Mesangial cell (primary cell): ENCODE data around the gene STX19. TPM values are rescaled to one million over a fixed set of nuclear protein-coding genes. Genes with fewer than 3 reads are reported as not detected.

ENCODE experiments used
- total RNA-seq: library from RNA; depleted of rRNA; stranded (reverse); fragments of >200 nt; gene quantifications from 2 replicates; pipeline ENCODE4 v1.2.3, GENCODE V29; 2015

The STX19 gene
- not detected in 2 replicates for total RNA-seq

GRCh38 chr3:94028093-94028837, at the start of gene STX19:
Gene STX19, minus strand, starts transcription at chr3:94028597. Its CDS starts 13,328 bp downstream, at chr3:94015269.

GRCh38 chr3:94062513-94063404, 34.4 kb upstream of the STX19 start, which contains the start of the genes DHFR2 and NSUN3:
Gene DHFR2, minus strand, starts transcription at chr3:94062916. Its CDS starts 1,405 bp downstream, at chr3:94061511.
Gene NSUN3, plus strand, starts transcription at chr3:94063061. Its CDS starts 66 bp downstream, at chr3:94063127.

GRCh38 chr3:93979850-93980676, 48.3 kb downstream of the STX19 start, which contains the start of gene ARL13B:
Gene ARL13B, plus strand, starts transcription at chr3:93980155. Its CDS starts 269 bp downstream, at chr3:93980424.

GRCh38 chr3:93973131-93974126, 55.0 kb downstream of the STX19 start, which contains the start of gene PROS1:
Gene PROS1, minus strand, starts transcription at chr3:93973896. Its CDS starts 147 bp downstream, at chr3:93973749.

Other genes with a start within 250 kb of the STX19 start
- 5.7 and 33.8 TPM in 2 replicates for gene PROS1, start 54.7 kb downstream of the STX19 start, total RNA-seq
- 4.6 and 5.9 TPM in 2 replicates for gene ARL13B, start 48.4 kb downstream of the STX19 start, total RNA-seq
- gene DHFR2, start 34.3 kb upstream of the STX19 start, total RNA-seq: 1.5 and 2.9 TPM in 2 replicates
- 8.2 and 10.1 TPM in 2 replicates for gene NSUN3, start 34.5 kb upstream of the STX19 start, total RNA-seq